Activated gamma-delta T cell treated with anti-CD3 and anti-CD28 coated beads, Interleukin-2, amount 50 U/mL, for 16 hours (primary cell): ENCODE measurements around the gene TMEM81.

Source experiments
- DNase-seq: peaks from one replicate; pipeline ENCODE4 v3.0.0-alpha.2; 2020; ENCODE audit warnings: low read depth

Gene TMEM81

DNA sequence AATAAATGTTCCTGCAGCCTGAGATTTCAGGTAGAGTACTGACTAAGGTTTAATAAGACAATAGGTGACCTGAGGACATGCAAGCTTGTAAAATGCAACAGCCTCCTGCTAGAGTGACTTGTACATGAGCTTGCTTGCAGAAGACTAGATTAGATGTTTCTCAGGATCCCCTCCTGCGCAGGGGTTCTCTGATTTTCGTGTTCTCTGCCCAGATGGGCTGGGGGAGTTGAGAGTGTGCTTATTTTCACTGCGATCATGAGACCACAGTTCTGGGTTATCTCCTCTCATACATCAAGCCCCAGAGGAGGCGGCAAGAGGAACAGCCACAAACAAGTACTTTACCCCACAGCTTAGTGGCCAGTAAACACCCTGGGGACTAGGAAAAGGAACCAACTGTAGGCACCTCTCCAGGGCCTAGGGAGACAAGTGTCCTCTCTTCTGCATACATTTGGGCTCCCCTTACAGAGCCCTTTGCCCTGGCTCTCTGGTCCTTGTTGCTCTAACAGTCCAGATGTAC is 8.0 kb downstream of the TMEM81 start:
- DNase-seq = no peak

DNA sequence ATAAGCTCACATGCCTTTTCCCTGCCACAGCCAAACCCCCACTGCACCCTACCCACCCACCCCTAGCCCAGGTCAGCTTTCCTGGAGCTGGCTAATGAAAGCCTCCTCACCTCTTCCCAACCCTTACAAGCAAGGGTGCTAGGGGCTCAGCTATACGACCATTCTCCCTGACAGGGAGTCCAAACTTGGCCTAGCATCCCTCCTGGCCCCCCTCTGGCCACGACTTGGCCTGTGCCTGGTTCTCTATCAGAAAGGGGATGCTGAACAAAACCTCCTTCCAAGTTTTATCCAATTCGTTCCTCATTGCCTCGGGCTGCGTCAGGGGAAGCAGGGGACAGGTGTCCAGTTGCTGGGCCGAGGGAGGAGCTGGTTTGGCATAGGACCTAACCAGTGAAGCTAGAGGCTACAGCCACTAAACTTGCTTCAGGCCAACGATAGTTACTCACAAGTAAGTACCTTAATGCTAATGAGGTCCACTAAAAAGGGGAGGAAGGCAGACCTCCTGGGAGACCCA is 8.6 kb downstream of the TMEM81 start:
- no peak for DNase-seq

DNA sequence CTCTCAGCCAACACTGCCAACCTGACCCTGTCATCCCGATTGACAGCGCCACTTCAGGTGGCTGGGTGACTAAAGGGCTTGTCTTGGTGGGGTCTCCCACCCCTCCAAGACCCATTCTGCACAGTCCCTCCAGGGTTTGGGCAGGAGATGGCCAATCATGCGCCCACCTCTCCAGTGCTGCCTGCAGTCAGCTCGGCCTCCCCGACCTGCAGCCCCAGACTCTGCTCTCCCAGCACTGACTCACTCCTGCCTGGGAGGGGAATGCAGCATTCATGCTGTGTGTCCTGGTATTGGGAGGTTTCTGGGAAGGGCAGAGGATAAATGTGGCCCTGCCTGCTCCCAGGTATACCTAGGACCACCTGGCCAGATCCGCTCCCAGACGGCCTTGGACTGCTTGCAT is 9.7 kb downstream of the TMEM81 start:
- no peak for DNase-seq

DNA sequence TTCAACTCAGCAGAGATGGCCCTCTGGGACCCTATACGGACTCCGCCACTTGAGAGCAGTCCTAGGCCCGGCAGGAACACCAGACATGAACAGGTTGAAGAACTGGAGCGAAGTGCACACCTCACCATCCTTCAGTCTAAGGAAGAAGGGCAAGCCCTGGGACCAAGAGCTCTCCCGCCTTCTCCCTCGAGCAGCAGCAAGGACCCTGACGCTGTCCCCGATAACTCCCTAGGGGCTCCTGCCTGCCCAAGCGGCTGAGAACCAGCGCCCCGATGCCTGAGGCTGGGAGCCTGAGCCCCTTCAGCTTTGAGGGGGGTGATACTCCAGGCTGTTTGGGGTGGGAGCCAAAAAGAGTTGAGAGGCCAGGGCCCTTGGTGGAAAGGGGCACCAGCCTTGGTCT is 10.2 kb downstream of the TMEM81 start:
- DNase-seq = no peak

DNA sequence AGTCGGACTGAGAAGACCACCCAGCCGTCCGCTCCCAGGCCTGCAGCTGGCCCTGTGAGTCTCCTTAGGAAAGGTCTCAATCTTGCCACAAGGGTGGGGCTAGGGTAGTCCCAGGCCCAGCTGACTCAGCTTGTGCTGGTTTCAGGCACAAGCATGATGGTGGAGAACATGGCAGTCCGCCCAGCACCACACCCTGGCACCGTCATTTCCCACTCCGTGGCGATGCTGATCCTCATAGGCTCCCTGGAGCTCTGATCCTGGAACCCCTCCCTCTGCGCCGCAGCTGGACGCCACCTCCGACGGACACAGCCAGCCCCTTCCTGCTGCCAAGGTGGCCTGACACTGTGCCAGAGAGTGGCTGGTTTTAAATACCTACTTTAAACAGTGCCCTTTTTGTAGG is 10.7 kb downstream of the TMEM81 start:
- no peak for DNase-seq

DNA sequence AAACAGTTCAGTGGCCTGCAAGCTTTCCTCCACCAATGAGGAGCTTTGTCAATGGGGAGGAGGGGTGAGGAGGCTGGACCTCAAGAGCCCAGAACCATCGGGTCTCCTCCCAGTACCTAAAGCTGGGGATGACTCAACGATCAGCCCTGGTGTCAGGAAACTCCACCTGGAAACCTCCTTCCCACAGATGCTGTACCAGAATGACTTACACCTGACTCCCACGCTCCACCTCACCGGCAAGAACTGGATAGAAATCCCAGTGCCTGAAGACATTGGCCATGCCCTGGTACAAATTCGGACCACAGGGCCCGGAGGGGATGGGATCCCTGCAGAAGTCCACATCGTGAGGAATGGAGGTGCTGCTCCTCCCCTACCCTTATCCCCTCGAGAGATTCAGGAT is 11.4 kb downstream of the TMEM81 start:
- no peak for DNase-seq

DNA sequence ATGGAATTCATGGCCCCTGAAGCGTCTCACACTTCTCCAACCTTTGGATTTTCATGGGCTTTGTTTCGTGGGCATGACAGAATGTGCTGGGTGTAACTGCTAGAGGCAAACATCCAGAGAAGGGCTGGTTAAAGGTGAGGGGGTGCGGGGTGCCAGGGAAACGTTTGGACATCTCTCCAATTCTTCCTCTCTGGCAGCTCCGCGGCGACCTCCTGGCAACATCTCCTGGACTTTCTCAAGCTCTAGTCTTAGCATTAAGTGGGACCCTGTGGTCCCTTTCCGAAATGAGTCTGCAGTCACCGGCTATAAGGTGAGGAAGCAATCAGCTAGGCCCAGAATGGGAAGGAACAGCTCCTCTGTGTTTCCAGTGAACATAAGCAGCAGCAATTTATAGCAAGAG is 12.0 kb downstream of the TMEM81 start:
- no peak for DNase-seq

DNA sequence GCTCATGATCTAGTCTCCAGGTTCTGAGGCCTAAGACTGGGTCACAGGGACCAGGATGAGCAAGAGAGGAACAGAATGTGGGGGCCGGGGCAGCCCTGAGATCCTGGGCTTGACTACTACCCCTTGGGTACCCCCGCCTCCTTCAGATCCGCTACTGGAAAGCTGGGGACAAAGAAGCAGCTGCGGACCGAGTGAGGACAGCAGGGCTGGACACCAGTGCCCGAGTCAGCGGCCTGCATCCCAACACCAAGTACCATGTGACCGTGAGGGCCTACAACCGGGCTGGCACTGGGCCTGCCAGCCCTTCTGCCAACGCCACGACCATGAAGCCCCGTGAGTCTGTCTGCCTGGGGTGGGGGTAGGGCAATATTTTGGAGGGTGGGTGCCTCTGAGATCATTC is 12.5 kb downstream of the TMEM81 start:
- DNase-seq = no peak

DNA sequence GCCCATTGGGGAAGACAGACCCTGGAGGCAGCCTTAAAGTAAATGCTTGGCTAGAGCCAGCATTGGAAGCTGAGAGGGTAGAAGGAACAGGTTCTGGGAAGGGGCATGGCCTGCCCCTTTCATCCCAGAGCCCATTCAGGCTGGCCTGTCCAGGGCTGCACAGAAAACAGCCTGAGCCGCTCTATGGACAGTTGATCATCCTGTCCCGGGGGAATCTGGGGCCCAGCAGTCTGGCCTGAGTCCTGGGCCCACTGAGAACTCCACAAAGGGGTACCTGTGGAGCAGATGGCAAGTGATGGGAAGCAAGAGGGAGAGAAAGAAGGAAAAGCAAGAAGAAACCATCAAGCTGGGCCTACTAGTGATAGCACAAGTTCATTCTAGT is 13.2 kb downstream of the TMEM81 start:
- no peak for DNase-seq

- DNase-seq = no peak
Observed at GRCh38 chr1:205069371-205070125, 14.7 kb downstream of the TMEM81 start.

GRCh38 chr1:205068457-205069040 is 15.7 kb downstream of the TMEM81 start:
- DNase-seq = no peak

DNA sequence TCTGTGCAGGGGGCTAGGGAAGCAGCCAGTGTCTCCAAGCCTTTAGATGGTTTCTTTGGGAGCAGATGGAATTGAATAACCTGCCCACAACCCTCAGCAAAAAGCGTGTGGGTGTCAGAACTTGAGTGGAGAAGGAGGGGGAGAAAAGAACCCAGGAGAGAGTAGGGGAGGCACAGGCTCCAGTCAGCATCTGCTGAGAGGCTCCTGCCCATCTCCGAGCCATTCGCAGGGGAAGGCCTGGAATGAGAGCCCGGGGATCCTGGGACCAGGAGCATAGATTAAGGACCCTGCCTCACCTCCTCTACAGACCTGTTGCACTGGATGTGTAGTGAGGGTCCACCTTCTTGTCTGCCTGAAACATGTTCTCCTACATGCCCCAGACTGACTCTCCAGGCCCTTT is 16.3 kb downstream of the TMEM81 start:
- DNase-seq = no peak

DNA sequence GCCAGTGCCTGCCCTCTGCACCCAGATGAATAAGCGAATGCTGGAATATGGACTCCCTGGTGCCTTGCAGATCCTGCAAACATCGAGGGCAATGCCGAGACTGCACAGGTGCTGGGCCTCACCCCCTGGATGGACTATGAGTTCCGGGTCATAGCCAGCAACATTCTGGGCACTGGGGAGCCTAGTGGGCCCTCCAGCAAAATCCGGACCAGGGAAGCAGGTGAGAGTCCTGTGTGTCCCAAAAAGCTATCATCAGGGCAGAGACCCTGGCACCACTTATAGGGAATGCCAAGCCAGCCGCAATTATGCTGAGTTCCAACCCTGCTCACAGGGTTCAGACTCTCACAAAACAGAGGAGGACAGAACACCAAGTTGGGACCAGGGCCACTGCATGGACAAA is 17.2 kb downstream of the TMEM81 start:
- DNase-seq = no peak

DNA sequence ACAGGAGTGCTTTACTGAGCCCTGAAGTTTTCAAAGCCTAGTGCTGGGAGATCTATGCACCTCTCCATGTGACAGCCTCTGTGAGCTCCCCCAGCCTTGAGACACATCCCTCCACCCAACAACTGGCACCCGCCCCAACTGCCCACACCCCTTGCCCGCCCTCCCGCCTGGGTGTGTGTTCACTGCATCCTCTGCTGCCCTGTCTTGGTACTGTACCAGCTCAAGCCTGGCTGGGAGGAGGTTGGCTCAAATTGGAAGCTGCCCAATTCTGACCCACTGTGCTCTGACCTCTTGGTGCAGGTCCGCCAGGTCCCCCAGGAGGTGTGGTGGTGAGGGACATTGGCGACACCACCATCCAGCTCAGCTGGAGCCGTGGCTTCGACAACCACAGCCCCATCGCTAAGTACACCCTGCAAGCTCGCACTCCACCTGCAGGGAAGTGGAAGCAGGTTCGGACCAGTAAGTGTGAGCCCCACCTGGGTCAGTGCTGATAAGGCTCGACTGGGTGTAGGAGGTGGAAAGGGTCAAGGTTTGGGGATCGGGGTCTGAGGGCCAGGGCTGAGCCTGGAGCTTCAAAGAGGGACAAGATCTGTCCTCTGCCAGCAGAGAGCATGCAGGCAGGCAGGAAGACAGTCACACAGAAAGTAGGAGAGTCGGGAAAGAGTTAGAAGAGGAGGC is 18.0 kb downstream of the TMEM81 start:
- no peak for DNase-seq

DNA sequence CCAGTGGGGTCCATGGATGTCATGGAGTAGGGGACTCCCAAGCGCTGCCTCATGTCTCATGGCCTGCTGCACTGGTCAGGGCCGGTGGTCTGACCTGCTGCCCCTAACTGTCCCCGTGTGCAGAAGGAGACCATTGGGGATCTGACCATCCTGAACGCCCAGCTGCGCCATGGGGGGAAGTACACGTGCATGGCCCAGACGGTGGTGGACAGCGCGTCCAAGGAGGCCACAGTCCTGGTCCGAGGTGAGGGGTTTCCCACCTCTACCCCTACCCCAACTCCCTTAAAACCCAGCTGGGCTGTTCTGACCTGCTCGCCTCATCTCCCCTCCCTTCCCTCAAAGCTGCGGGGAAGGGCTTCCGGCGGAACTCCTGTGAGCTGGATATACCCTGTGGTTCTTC is 18.6 kb downstream of the TMEM81 start:
- no peak for DNase-seq

- DNase-seq = no peak
Observed at GRCh38 chr1:205064741-205065316, 19.4 kb downstream of the TMEM81 start.

DNA sequence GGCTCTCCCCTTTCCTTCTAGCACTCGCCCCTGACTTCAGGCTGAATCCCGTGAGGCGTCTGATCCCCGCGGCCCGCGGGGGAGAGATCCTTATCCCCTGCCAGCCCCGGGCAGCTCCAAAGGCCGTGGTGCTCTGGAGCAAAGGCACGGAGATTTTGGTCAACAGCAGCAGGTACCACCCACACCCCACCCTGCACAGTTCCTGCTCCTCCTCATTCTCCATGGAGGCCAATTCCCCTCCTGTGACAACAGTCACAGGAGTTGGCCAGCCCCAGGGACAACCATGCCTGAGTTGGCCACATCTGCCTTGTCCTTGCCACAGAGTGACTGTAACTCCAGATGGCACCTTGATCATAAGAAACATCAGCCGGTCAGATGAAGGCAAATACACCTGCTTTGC is 20.0 kb downstream of the TMEM81 start:
- DNase-seq = no peak

DNA sequence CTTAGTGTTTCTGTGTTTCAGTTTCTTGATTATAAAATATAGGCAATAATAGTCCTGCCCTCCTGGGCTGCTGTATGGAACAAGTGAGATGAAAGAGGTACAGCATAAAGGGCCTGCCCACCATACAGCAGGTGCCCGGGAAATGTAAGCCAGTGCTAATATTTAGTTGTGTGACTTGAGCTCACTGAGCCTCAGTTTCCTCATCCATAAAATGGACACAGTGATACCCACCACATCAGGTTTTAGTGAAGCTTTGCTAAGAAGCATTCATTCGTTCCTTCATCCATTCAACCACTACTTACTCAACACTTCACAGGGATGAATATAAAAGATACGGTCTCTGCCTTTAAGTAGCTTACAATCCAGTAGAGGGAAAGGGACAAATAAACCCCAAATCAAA is 21.4 kb downstream of the TMEM81 start:
- DNase-seq = no peak

- no peak for DNase-seq
Observed at GRCh38 chr1:205062319-205062718, 21.9 kb downstream of the TMEM81 start.

- DNase-seq = peak; percentile 42
Observed at GRCh38 chr1:205061665-205062069, 22.6 kb downstream of the TMEM81 start.

GRCh38 chr1:205061227-205061626 is 23.0 kb downstream of the TMEM81 start:
- DNase-seq = no peak

DNA sequence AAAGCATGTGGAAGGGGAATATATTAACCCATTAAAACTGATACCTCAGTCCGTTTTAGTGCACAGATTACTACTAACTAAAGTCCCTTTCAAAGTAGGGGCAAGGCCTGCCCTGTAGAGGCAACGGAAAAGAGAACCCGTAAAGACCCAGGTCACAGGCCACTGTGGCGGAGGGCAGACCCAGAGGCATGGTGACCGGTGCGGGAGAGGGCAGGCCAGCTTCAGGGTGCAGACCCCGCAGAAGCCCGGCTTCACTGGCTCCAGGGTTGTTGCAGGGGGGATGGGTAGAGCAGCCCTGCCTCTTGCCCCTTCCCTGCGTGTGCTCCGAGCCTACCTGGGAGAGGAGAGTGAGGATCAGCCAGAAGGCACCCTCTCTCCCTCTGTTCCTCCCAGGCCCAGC is 23.5 kb downstream of the TMEM81 start:
- DNase-seq = no peak

- DNase-seq = no peak
Observed at GRCh38 chr1:205059660-205060059, 24.6 kb downstream of the TMEM81 start.
